GM10248 (cell line): ENCODE data around the gene CACNA2D1.
A peak's percentile ranks its signal among the peaks of the same experiment; 100 is the strongest.

ENCODE experiments used
- CTCF ChIA-PET: fragments of 300-600 bp; sonication (Branson Sonifier 250); formaldehyde crosslinking; extraction: SDS; loops from one replicate; lab custom pipeline; 2021; ENCODE audit warnings: antibody characterized with exemption; lab: Yijun Ruan, JAX
- POLR2A ChIA-PET: fragments of 350-650 bp; sonication (Branson Sonifier 250); formaldehyde crosslinking; extraction: SDS; loops from one replicate; lab custom pipeline; 2020; ENCODE audit warnings: antibody characterized with exemption; lab: Yijun Ruan, JAX
- DNase-seq: peaks from one replicate; pipeline ENCODE4 v3.0.0; 2012; ENCODE audit errors: extremely low spot score
- TF ChIP-seq, protein P1 (sequence below): IDR thresholded peaks from 2 replicates; pipeline ENCODE4 v1.5.1; 2012; ENCODE audit warnings: mild to moderate bottlenecking, low read depth; ENCODE audit errors: extremely low read depth, missing control alignments, control extremely low read depth

Gene CACNA2D1

GRCh38 chr7:82445271-82445670, 1.7 kb upstream of the CACNA2D1 start:
- CTCF ChIA-PET, result interaction anchor here (1.0 to 1.5 kb wide), 2 partner anchors 9 to 10 kb away, joined by 3 to 4 read pairs; no protein-coding TSS in a partner anchor
- no peak for DNase-seq
- TF ChIP-seq, protein P1, sequence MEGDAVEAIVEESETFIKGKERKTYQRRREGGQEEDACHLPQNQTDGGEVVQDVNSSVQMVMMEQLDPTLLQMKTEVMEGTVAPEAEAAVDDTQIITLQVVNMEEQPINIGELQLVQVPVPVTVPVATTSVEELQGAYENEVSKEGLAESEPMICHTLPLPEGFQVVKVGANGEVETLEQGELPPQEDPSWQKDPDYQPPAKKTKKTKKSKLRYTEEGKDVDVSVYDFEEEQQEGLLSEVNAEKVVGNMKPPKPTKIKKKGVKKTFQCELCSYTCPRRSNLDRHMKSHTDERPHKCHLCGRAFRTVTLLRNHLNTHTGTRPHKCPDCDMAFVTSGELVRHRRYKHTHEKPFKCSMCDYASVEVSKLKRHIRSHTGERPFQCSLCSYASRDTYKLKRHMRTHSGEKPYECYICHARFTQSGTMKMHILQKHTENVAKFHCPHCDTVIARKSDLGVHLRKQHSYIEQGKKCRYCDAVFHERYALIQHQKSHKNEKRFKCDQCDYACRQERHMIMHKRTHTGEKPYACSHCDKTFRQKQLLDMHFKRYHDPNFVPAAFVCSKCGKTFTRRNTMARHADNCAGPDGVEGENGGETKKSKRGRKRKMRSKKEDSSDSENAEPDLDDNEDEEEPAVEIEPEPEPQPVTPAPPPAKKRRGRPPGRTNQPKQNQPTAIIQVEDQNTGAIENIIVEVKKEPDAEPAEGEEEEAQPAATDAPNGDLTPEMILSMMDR, result no peak
- POLR2A ChIA-PET, result no interaction called here

DNA sequence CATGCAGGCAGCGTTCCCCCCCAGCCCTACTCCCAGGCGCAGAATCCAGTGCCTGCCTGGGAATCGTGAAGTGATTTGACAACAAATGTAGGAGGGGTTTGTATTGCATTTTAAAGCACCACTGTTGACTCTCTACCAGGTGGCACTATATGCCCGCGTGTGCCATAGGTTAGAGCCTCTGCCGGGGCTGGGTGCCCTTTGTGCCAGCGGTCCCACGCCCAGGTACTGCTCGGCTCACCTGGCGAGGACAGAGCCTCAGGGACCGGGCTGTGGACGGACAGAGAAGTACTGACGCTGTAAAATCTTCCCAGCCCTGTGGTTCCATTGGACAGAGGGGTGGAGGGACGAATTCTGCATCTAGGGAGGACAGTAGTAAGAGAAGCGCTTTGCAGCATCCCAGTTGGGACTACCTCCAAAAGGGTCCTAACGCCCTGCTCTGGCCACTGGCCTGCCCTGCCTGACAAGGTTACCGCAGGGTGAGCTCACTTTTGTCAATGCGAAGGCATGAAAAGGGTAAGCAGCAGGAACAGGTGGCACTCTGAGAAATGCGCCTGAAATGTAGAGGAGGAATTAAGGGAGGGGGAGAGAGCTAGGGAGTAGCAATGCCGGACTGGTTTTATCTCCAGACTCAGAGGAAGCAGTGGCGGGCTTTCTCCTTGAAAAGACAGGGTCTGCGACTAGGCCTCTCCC, 788 bp upstream of the CACNA2D1 start:
- ChIA-PET POLR2A (no interaction called here), CTCF (interaction anchor here (1.5 kb wide), 1 partner anchor 11 kb away, joined by 4 read pairs; no protein-coding TSS in a partner anchor)
- TF ChIP-seq, protein P1, result no peak
- DNase-seq, result peak; percentile 10

- peak; percentile 26 for DNase-seq
- ChIA-PET POLR2A (no interaction called here), CTCF (no interaction called here)
- TF ChIP-seq, protein P1, result no peak
Observed at GRCh38 chr7:82443036-82443546, 486 bp downstream of the CACNA2D1 start.

DNA sequence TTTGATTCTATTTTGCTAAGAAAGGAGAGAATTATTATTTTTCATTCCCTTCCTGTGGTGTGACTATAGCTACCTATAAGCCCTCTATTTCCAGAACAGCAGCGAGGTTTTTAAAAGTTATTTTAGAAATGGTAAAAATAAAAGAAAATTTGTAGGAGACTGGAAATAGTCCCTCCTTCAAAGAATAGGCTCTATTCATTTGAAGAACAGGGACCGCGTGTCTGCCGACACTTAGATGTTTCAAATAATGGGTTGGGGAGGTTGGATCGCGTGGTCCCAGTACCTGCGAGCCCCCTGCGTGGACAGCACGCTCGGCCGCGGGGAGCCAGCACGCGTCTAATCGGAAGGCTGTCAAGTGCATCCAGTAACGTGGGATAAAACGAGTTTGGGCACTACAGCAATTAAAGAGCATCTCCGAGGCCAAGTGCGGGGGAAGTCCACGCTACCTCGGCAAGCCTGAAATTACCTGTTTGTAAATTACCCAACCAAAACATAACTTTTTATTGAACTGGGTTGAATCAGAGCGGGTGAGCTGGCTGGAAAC, 1.0 kb downstream of the CACNA2D1 start:
- TF ChIP-seq, protein P1, result no peak
- ChIA-PET CTCF (no interaction called here), POLR2A (no interaction called here)
- DNase-seq, result no peak

DNA sequence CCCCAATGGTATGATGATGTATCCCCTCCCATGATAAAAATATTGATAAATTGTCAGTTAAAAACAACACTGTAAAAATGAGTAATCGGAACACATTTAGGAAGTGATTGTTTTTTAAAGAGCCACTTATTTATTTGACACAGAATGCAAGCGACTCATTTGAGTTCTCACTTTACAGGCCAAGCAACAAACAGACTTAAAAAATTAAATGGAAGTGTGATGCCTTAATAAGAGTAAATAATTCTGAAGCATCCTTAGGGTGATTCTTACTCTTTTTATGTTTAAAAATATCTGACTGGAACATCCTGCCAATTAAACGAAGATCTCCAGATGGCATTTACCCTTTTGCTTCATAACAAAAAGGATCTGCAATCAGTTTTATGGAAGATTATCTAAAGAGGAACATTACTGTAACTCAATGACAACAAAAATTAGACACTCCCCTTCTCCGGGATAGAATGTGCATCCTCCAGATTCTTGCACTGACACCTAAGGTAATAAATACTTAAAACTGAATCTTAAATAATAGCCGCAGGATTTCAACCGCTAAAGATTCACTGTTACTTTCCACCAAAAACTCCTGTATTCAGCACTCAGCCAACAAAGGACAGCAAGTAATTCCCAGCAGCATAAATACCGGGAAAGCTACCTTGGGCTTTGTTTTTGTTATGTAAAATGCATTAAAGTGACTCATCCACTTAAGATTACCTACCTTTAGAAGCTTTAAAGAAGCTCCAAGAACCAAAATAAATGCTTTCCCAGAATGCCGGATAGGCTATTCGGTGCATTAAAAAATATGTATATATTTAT, 1.7 kb downstream of the CACNA2D1 start:
- DNase-seq, result no peak
- TF ChIP-seq, protein P1, result no peak
- ChIA-PET POLR2A (no interaction called here), CTCF (no interaction called here)

GRCh38 chr7:82438521-82438920, 5.1 kb downstream of the CACNA2D1 start:
- POLR2A ChIA-PET, result no interaction called here
- no peak for DNase-seq
- CTCF ChIA-PET, result no interaction called here
- TF ChIP-seq, protein P1, result no peak
